HepG2 (cell line): ENCODE results near the gene MIDN. TPM values are rescaled to one million over a fixed set of nuclear protein-coding genes. Genes with fewer than 3 reads are reported as not detected.
A peak's percentile ranks its signal among the peaks of the same experiment; 100 is the strongest.

ENCODE experiments used
- ATAC-seq: fragments of 200-7000 bp; cut with Tn5 transposase; 3 replicates; pipeline ENCODE4 v1.9.1; 2020; ENCODE audit warnings: mild to moderate bottlenecking, moderate library complexity
- BruUV-seq: library from RNA; stranded (reverse); fragments of 400-500 nt; replicated peaks from 2 replicates; lab custom pipeline; 2021; lab: Mats Ljungman, UMichigan
- CTCF ChIA-PET: fragments of 300-600 bp; formaldehyde crosslinking; extraction: SDS; loops from one replicate; lab custom pipeline; 2021; ENCODE audit warnings: low total read pairs, inconsistent platforms, low intra/inter-chr PET ratio; lab: Yijun Ruan, JAX
- POLR2A ChIA-PET: fragments of 350-600 bp; sonication (Branson Sonifier 250); formaldehyde crosslinking; loops from one replicate; lab custom pipeline; 2020; ENCODE audit warnings: antibody characterized with exemption, inconsistent platforms; lab: Yijun Ruan, JAX
- DNase-seq: peaks from one replicate; pipeline ENCODE4 v3.0.0-alpha.2; 2015; ENCODE audit warnings: low spot score
- FAIRE-seq: peaks from 3 replicates; lab custom pipeline; 2011; peaks lifted over from hg19 to GRCh38; lab: Jason Lieb, UNC
- H2AFZ ChIP-seq: one replicate; pipeline ENCODE4 v1.6.1; 2011; ENCODE audit warnings: low read length, inconsistent platforms
- H3K27ac ChIP-seq: fragments of 300-600 bp; 3 replicates; pipeline ENCODE4 v1.8.0; 2011; ENCODE audit warnings: mixed run types, mild to moderate bottlenecking, mixed read lengths, low read length, inconsistent platforms; ENCODE audit not compliant: insufficient read depth; ENCODE audit errors: extremely low read length
- H3K27me3 ChIP-seq, 2 experiments: fragments of 200-600 bp in 1 of 2; 2 replicates in 1 of 2; 3 replicates in 1 of 2; pipeline versions ENCODE4 v1.6.0 to v1.8.0; 2011; ENCODE audit warnings: low read length in 2 of 2, mild to moderate bottlenecking in 2 of 2, moderate library complexity in 2 of 2, inconsistent platforms in 1 of 2; ENCODE audit not compliant: insufficient read depth in 2 of 2, control insufficient read depth in 1 of 2
- H3K36me3 ChIP-seq, 2 experiments: fragments of 200-600 bp in 1 of 2; replicated peaks in 1 of 2; 2 replicates in 1 of 2; 3 replicates in 1 of 2; pipeline versions ENCODE4 v1.5.1 to v1.8.0; 2011; ENCODE audit warnings: low read length in 2 of 2, inconsistent platforms in 1 of 2; ENCODE audit not compliant: insufficient read depth in 2 of 2, control insufficient read depth in 1 of 2
- H3K4me1 ChIP-seq: 2 replicates; pipeline ENCODE4 v1.5.1; 2012; ENCODE audit warnings: low read length, inconsistent platforms; ENCODE audit not compliant: insufficient read depth
- H3K4me2 ChIP-seq: 2 replicates; pipeline ENCODE4 v1.6.0; 2011; ENCODE audit warnings: low read depth, low read length, inconsistent platforms
- H3K4me3 ChIP-seq, 3 experiments: fragments of 200-600 bp in 1 of 3; sonication (generic), shearing (Covaris generic) in 1 of 3; replicated peaks in 1 of 3; 2 replicates each; pipeline ENCODE4 v1.5.1; 2011 to 2016; ENCODE audit warnings: low read length in 3 of 3, inconsistent platforms in 2 of 3, low read depth in 2 of 3, mild to moderate bottlenecking in 2 of 3, control low read depth in 1 of 3, mixed read lengths in 1 of 3; ENCODE audit not compliant: insufficient read depth in 1 of 3
- H3K79me2 ChIP-seq: one replicate; pipeline ENCODE4 v1.6.1; 2011; ENCODE audit warnings: low read length, inconsistent platforms; ENCODE audit not compliant: insufficient read depth
- H3K9ac ChIP-seq: 2 replicates; pipeline ENCODE4 v1.6.0; 2011; ENCODE audit warnings: mild to moderate bottlenecking, low read depth, low read length, inconsistent platforms; ENCODE audit not compliant: insufficient read depth
- H3K9me3 ChIP-seq: 2 replicates; pipeline ENCODE4 v1.5.1; 2012; ENCODE audit warnings: mild to moderate bottlenecking, low read length
- H4K20me1 ChIP-seq: 2 replicates; pipeline ENCODE4 v1.6.0; 2011; ENCODE audit warnings: inconsistent platforms, mild to moderate bottlenecking, low read length, moderate library complexity; ENCODE audit not compliant: insufficient read depth
- AGO1 ChIP-seq: fragments of 200-400 bp; formaldehyde crosslinking; IDR thresholded peaks from 2 replicates; pipeline ENCODE4 v1.6.1; 2017; ENCODE audit warnings: mild to moderate bottlenecking, low read depth, low read length, moderate library complexity; ENCODE audit not compliant: poor library complexity, severe bottlenecking
- AGO2 ChIP-seq: fragments of 200-400 bp; formaldehyde crosslinking; optimal IDR thresholded peaks from 2 replicates; pipeline ENCODE3; 2017; ENCODE audit warnings: mild to moderate bottlenecking, low read depth, low read length, moderate library complexity
- NRL ChIP-seq: sonication (generic); formaldehyde crosslinking; IDR thresholded peaks from 2 replicates; pipeline ENCODE4 v1.5.0; 2020; ENCODE audit warnings: missing genetic modification reagents, mild to moderate bottlenecking, moderate library complexity, borderline replicate concordance
- RBFOX2 ChIP-seq: fragments of 200-400 bp; formaldehyde crosslinking; IDR thresholded peaks from 2 replicates; pipeline ENCODE4 v1.6.1; 2017; ENCODE audit warnings: low read depth, mild to moderate bottlenecking, low read length
- ZBTB38 ChIP-seq: sonication (generic); formaldehyde crosslinking; IDR thresholded peaks from 2 replicates; pipeline ENCODE4 v1.5.1; 2020; ENCODE audit warnings: mild to moderate bottlenecking, missing genetic modification reagents
- ZNF143 ChIP-seq: sonication (generic); formaldehyde crosslinking; IDR thresholded peaks from 2 replicates; pipeline ENCODE4 v1.4.0; 2020; ENCODE audit warnings: missing genetic modification reagents
- ZNF350 ChIP-seq: sonication (generic); formaldehyde crosslinking; IDR thresholded peaks from 2 replicates; pipeline ENCODE4 v1.4.0; 2020; ENCODE audit warnings: mild to moderate bottlenecking, low read depth, missing genetic modification reagents, borderline replicate concordance
- ZNF569 ChIP-seq: sonication (generic); formaldehyde crosslinking; IDR thresholded peaks from 2 replicates; pipeline ENCODE4 v1.5.0; 2020; ENCODE audit warnings: mild to moderate bottlenecking, missing genetic modification reagents, moderate library complexity, borderline replicate concordance
- WGBS: methylation state at CpG from one replicate; pipeline ENCODE4 v1.1.6; 2017; ENCODE audit warnings: low lambda C conversion rate; 5-methylcytosine and 5-hydroxymethylcytosine counted together
- in situ Hi-C: cut with HindIII; loops from 2 replicates; pipeline ENCODE4 v1.10.0; 2017; ENCODE audit warnings: low pct_unique_long_range_greater_than_20kb; ENCODE audit not compliant: extremely low pct_ligation_motif_present
- intact Hi-C: fragments of 100-400 bp; cut with micrococcal nuclease; formaldehyde crosslinking; loops from one replicate; pipeline ENCODE4 v1.10.0; 2022; ENCODE audit not compliant: unreplicated experiment
- polyA plus RNA-seq, 8 experiments: library from polyadenylated mRNA; depleted of rRNA in 3 of 8; stranded (reverse) in 7 of 8; unstranded in 1 of 8; fragments of >200 nt; fragmentation: Illumina TruSeq in 4 of 8; extraction: Trizol in 4 of 8; gene quantifications; 2 replicates each; pipeline versions ENCODE4 v1.2.1 to v1.2.3, GENCODE V29; 2011 to 2016; ENCODE audit warnings: low read depth in 4 of 8, missing spikeins in 1 of 8, mixed read lengths in 1 of 8; ENCODE audit not compliant: insufficient read depth in 1 of 8
- total RNA-seq, 5 experiments: library from RNA; depleted of rRNA; stranded (reverse); fragments of >200 nt; fragmentation: Illumina TruSeq; extraction: Trizol; gene quantifications; 2 replicates each; pipeline ENCODE4 v1.2.3, GENCODE V29; 2016; ENCODE audit warnings: low read depth in 1 of 5
- TF ChIP-seq, protein P1 (sequence below): sonication (generic); formaldehyde crosslinking; IDR thresholded peaks from 2 replicates; pipeline ENCODE4 v1.4.0; 2020; ENCODE audit warnings: missing genetic modification reagents

The MIDN gene
- total and polyA plus RNA-seq, 2 of the 13 experiments (the other 11 are each of a cell fraction or from before 2014, with no cell fraction given) = 8.4 to 18.0 TPM

DNA sequence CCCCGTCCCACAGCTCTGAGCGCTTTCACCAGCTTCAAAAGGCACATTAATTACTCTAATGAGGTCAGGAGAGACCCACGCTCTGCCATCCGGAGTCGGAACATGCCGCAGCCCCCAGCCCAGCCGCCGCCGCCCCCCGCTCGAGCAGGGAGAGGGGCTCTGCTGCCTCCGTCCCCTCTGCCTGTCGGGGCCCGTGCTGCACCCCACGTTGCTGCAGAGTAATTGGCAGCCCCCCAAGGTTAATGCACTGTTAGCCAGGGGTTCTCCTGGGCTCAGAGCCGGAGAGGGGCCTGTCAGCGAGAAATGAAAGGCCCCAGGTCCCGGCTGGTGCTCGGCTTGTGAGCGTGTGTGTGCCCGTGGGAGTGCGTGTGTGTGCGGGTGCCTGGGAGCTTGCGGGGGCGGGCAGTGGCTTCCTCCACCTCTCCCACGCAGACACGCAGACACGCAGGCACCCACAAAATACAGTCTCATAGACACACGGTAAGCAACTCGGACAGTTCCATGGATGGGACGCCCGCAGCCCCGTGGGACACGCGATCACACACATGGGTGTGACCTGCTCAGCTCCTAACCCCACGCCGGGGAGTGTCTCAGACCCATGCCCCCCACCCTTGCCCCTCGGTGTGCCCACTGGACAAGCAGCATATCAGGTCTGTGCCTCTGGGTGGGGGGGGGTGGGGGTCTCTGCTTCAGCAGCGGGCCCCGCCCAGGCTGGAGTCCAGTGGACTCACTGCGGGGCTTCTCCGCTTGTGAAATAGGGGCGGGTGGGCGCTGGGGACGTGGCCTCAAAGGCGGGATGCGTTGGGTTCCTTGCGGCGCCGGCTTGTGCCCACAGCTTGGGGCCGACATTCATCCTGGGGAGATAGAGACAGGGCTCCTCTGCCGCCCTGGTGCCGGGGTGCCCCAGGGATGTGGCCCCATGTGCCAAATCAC is 32.5 kb downstream of the MIDN start:
- 94% methylated on average over 22 of the region's 53 CpGs for whole genome bisulfite sequencing
- Histone ChIP-seq H3K4me2 (no peak overlapping the region), H3K27me3 (no peaks in the 10 kb centered on the region), H2AFZ (no peak overlapping the region), H4K20me1 (no peaks in the 10 kb centered on the region), H3K9ac (no peak overlapping the region), H3K27ac (no peak overlapping the region), H3K4me1 (peaks cover 39% of the 10 kb centered on the region), H3K9me3 (no peaks in the 10 kb centered on the region), H3K4me3 (no peak overlapping the region), H3K36me3 (peaks cover 2 to 9% of the 10 kb centered on the region in 2 experiments; a peak in 3 of 5 replicates), H3K79me2 (peaks cover 4% of the 10 kb centered on the region)
- BruUV-seq = no TSS peak
- CTCF ChIA-PET = interaction anchor here (1.7 to 1.9 kb wide), 2 partner anchors 35 to 92 kb away, joined by 6 to 16 read pairs; no protein-coding TSS in a partner anchor
- FAIRE-seq = no peak
- ATAC-seq = no peak
- DNase-seq = no peak
- intact Hi-C loops = no loop called here
- POLR2A ChIA-PET = no interaction called here
- TF ChIP-seq NRL = no peak
- TF ChIP-seq, protein P1, sequence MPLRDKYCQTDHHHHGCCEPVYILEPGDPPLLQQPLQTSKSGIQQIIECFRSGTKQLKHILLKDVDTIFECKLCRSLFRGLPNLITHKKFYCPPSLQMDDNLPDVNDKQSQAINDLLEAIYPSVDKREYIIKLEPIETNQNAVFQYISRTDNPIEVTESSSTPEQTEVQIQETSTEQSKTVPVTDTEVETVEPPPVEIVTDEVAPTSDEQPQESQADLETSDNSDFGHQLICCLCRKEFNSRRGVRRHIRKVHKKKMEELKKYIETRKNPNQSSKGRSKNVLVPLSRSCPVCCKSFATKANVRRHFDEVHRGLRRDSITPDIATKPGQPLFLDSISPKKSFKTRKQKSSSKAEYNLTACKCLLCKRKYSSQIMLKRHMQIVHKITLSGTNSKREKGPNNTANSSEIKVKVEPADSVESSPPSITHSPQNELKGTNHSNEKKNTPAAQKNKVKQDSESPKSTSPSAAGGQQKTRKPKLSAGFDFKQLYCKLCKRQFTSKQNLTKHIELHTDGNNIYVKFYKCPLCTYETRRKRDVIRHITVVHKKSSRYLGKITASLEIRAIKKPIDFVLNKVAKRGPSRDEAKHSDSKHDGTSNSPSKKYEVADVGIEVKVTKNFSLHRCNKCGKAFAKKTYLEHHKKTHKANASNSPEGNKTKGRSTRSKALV = no peak
- no peak for TF ChIP-seq ZNF350 (CRISPR knock-in tag)
- TF ChIP-seq ZNF569 = no peak
- no peak for TF ChIP-seq ZNF143
- peak; percentile 82 for TF ChIP-seq AGO2
- TF ChIP-seq RBFOX2 = peak; percentile 37; the same call in 1 of the 2 replicates
- no peak for TF ChIP-seq ZBTB38
- TF ChIP-seq AGO1 = peak; percentile 44
- in situ Hi-C loops = loop anchor here (5.0 kb wide), 2 partner anchors 36 to 91 kb away; no protein-coding TSS in a partner anchor
